ENCODE measurements around the gene OR8J1.
"Not testable (repeated sequence)": the region's sequence is repeated elsewhere in the genome, so short reads cannot be mapped to it uniquely, and the experiment has no call there.

GRCh38 chr11:56401858-56402461 lies 47.9 kb downstream of the OR8J1 start:
- not testable (repeated sequence) for TF ChIP-seq ZNF592 (IDR thresholded peaks at IDR 0.05); GATAD2B (IDR thresholded peaks at IDR 0.05; ENCODE audit: borderline replicate concordance); RERE (CRISPR knock-in tag; IDR thresholded peaks at IDR 0.05; ENCODE audit: borderline replicate concordance); CTCF (IDR thresholded peaks at IDR 0.05 in 2 of 3, conservative IDR thresholded peaks at IDR 0.05 in 1 of 3; ENCODE audit: insufficient read depth in 2 of 3, low read depth in 1 of 3, low read length in 3 of 3); POLR2AphosphoS5 (IDR thresholded peaks at IDR 0.05; ENCODE audit: control insufficient read depth, insufficient read depth, low read depth, low read length)
